Effector memory CD4-positive, alpha-beta T cell (primary cell): Measurements from ENCODE around the gene COL4A6.

Source experiments
- DNase-seq, 3 donors: peaks; one replicate each; pipeline ENCODE4 v3.0.0-alpha.2; 2020
- H3K27ac ChIP-seq: 2 replicates; pipeline ENCODE4 v1.7.0; 2013; ENCODE audit warnings: mild to moderate bottlenecking, low read length, moderate library complexity; ENCODE audit not compliant: insufficient read depth, poor library complexity, severe bottlenecking
- H3K27me3 ChIP-seq: replicated peaks from 2 replicates; pipeline ENCODE4 v1.7.0; 2013; ENCODE audit warnings: mild to moderate bottlenecking, low read length; ENCODE audit not compliant: insufficient read depth, control insufficient read depth, poor library complexity, severe bottlenecking
- H3K36me3 ChIP-seq: 2 replicates; pipeline ENCODE4 v1.7.0; 2013; ENCODE audit warnings: mild to moderate bottlenecking, low read length, moderate library complexity; ENCODE audit not compliant: control insufficient read depth, insufficient read depth
- H3K4me1 ChIP-seq: 2 replicates; pipeline ENCODE4 v1.7.0; 2013; ENCODE audit warnings: low read length, mild to moderate bottlenecking; ENCODE audit not compliant: control insufficient read depth, insufficient read depth, poor library complexity, severe bottlenecking
- H3K4me3 ChIP-seq: 2 replicates; pipeline ENCODE4 v1.7.0; 2013; ENCODE audit warnings: low read length, low read depth, mild to moderate bottlenecking; ENCODE audit not compliant: insufficient read depth, poor library complexity, severe bottlenecking
- H3K9me3 ChIP-seq: 2 replicates; pipeline ENCODE4 v1.7.0; 2013; ENCODE audit warnings: mild to moderate bottlenecking, low read length, moderate library complexity; ENCODE audit not compliant: control insufficient read depth

The COL4A6 gene

GRCh38 chrX:108297290-108297689 is 140.9 kb downstream of the COL4A6 start:
- Histone ChIP-seq H3K4me1 (no peaks in the 10 kb centered on the region), H3K4me3 (no peak overlapping the region), H3K27me3 (no peaks in the 10 kb centered on the region), H3K36me3 (no peaks in the 10 kb centered on the region), H3K9me3 (no peaks in the 10 kb centered on the region), H3K27ac (no peak overlapping the region)
- no peak for DNase-seq

- Histone ChIP-seq H3K27me3 (no peaks in the 10 kb centered on the region), H3K4me3 (no peak overlapping the region), H3K9me3 (no peaks in the 10 kb centered on the region), H3K36me3 (no peaks in the 10 kb centered on the region), H3K27ac (no peak overlapping the region), H3K4me1 (no peaks in the 10 kb centered on the region)
- DNase-seq: no peak
Observed at GRCh38 chrX:108292053-108292452, 146.2 kb downstream of the COL4A6 start.

GRCh38 chrX:108285918-108286317 is 152.3 kb downstream of the COL4A6 start:
- no peaks in the 10 kb centered on the region for H3K27me3 ChIP-seq
- no peak for DNase-seq
- H3K4me3 ChIP-seq: no peak overlapping the region
- no peaks in the 10 kb centered on the region for H3K36me3 ChIP-seq
- no peak overlapping the region for H3K27ac ChIP-seq
- no peaks in the 10 kb centered on the region for H3K9me3 ChIP-seq
- no peaks in the 10 kb centered on the region for H3K4me1 ChIP-seq

- no peaks in the 10 kb centered on the region for H3K9me3 ChIP-seq
- H3K4me3 ChIP-seq: no peak overlapping the region
- H3K36me3 ChIP-seq: no peaks in the 10 kb centered on the region
- H3K4me1 ChIP-seq: no peaks in the 10 kb centered on the region
- DNase-seq: no peak
- no peak overlapping the region for H3K27ac ChIP-seq
- H3K27me3 ChIP-seq: no peaks in the 10 kb centered on the region
Observed at GRCh38 chrX:108285356-108285755, 152.9 kb downstream of the COL4A6 start.

GRCh38 chrX:108275732-108276131 is 162.5 kb downstream of the COL4A6 start:
- Histone ChIP-seq H3K36me3 (no peaks in the 10 kb centered on the region), H3K4me1 (no peaks in the 10 kb centered on the region), H3K4me3 (no peak overlapping the region), H3K27me3 (no peaks in the 10 kb centered on the region), H3K27ac (no peak overlapping the region), H3K9me3 (no peaks in the 10 kb centered on the region)
- no peak for DNase-seq

GRCh38 chrX:108271397-108271787 is 166.8 kb downstream of the COL4A6 start:
- H3K4me1 ChIP-seq: no peaks in the 10 kb centered on the region
- no peak for DNase-seq
- H3K36me3 ChIP-seq: no peaks in the 10 kb centered on the region
- no peaks in the 10 kb centered on the region for H3K9me3 ChIP-seq
- no peak overlapping the region for H3K27ac ChIP-seq
- no peak overlapping the region for H3K4me3 ChIP-seq
- H3K27me3 ChIP-seq: no peaks in the 10 kb centered on the region

- Histone ChIP-seq H3K27ac (no peak overlapping the region), H3K9me3 (no peaks in the 10 kb centered on the region)
Observed at GRCh38 chrX:108270739-108271396, 167.4 kb downstream of the COL4A6 start.

GRCh38 chrX:108270280-108270679 is 167.9 kb downstream of the COL4A6 start:
- no peak for DNase-seq
- H3K4me3 ChIP-seq: no peak overlapping the region
- H3K27me3 ChIP-seq: no peaks in the 10 kb centered on the region
- no peaks in the 10 kb centered on the region for H3K9me3 ChIP-seq
- no peak overlapping the region for H3K27ac ChIP-seq
- H3K4me1 ChIP-seq: no peaks in the 10 kb centered on the region
- H3K36me3 ChIP-seq: no peaks in the 10 kb centered on the region

More at GRCh38 chrX:108270739-108271396, 167.4 kb downstream of the COL4A6 start:
- Histone ChIP-seq H3K36me3 (no peaks in the 10 kb centered on the region), H3K4me3 (no peak overlapping the region), H3K4me1 (no peaks in the 10 kb centered on the region), H3K27me3 (no peaks in the 10 kb centered on the region)
- no peak for DNase-seq

GRCh38 chrX:108268434-108269080 is 169.7 kb downstream of the COL4A6 start:
- H3K27me3 ChIP-seq: no peaks in the 10 kb centered on the region
- no peaks in the 10 kb centered on the region for H3K36me3 ChIP-seq
- H3K4me1 ChIP-seq: no peaks in the 10 kb centered on the region
- H3K9me3 ChIP-seq: no peaks in the 10 kb centered on the region
- H3K27ac ChIP-seq: no peak overlapping the region
- no peak overlapping the region for H3K4me3 ChIP-seq
- DNase-seq: no peak

GRCh38 chrX:108267557-108267956 is 170.7 kb downstream of the COL4A6 start:
- H3K4me1 ChIP-seq: no peaks in the 10 kb centered on the region
- H3K9me3 ChIP-seq: no peaks in the 10 kb centered on the region
- no peak overlapping the region for H3K27ac ChIP-seq
- no peak for DNase-seq
- no peaks in the 10 kb centered on the region for H3K36me3 ChIP-seq
- H3K4me3 ChIP-seq: no peak overlapping the region
- H3K27me3 ChIP-seq: no peaks in the 10 kb centered on the region
